Esophagus squamous epithelium (tissue), 5 donors: Measurements from ENCODE around the gene ANP32B. TPM values are rescaled to one million over a fixed set of nuclear protein-coding genes. Genes with fewer than 3 reads are reported as not detected.

ENCODE experiments used
- DNase-seq: peaks from one replicate; lab custom pipeline; 2025; lab: John Stamatoyannopoulos, UW
- H3K27ac ChIP-seq, 4 donors: fragments of 200-600 bp; sonication (generic); one replicate each; pipeline ENCODE4 v1.5.1; 2016 to 2019; ENCODE audit warnings: mild to moderate bottlenecking in 1 of 4
- H3K27me3 ChIP-seq, 4 donors: fragments of 200-600 bp; sonication (generic); 1 replicate in 3 of 4; 2 replicates in 1 of 4; pipeline versions ENCODE4 v1.5.1 to v1.6.0; 2017 to 2021; ENCODE audit warnings: antibody characterized with exemption in 1 of 4
- H3K36me3 ChIP-seq, 3 donors: fragments of 200-600 bp; sonication (generic); one replicate each; pipeline ENCODE4 v1.5.1; 2016 to 2019
- H3K4me1 ChIP-seq, 3 donors: fragments of 200-600 bp; sonication (generic); one replicate each; pipeline ENCODE4 v1.5.1; 2017 to 2019
- H3K4me3 ChIP-seq, 4 donors: fragments of 200-600 bp; sonication (generic); 1 replicate in 3 of 4; 2 replicates in 1 of 4; pipeline ENCODE4 v1.5.1; 2016 to 2019; ENCODE audit warnings: mild to moderate bottlenecking in 2 of 4, moderate library complexity in 1 of 4
- H3K9me3 ChIP-seq, 3 donors: fragments of 200-600 bp; sonication (generic); one replicate each; pipeline ENCODE4 v1.5.1; 2016 to 2019
- POLR2A ChIP-seq, 4 donors: fragments of 450-650 bp; IDR thresholded peaks; one replicate each; pipeline ENCODE4 v1.6.1; 2017; ENCODE audit warnings: antibody characterized with exemption in 4 of 4, mild to moderate bottlenecking in 4 of 4, moderate library complexity in 3 of 4
- WGBS, 2 donors: methylation state at CpG; one replicate each; pipeline ENCODE4 v1.1.5; 2018; 5-methylcytosine and 5-hydroxymethylcytosine counted together
- intact Hi-C: fragments of 100-400 bp; cut with DNase I; formaldehyde crosslinking; loops from one replicate; pipeline ENCODE4 v1.15.0; 2022
- total RNA-seq, 4 donors: library from RNA; depleted of rRNA; stranded (reverse); fragments of >200 nt; gene quantifications; one replicate each; pipeline ENCODE4 v1.1.0, GENCODE V29; 2016
- TF ChIP-seq, protein P1 (sequence below), 6 experiments: fragments of 450-650 bp in 4 of 6; fragments of 200-600 bp in 2 of 6; sonication (generic) in 2 of 6; IDR thresholded peaks; one replicate each; pipeline ENCODE4 v1.5.1; 2016 to 2019; ENCODE audit warnings: antibody characterized with exemption in 6 of 6, mild to moderate bottlenecking in 4 of 6, moderate library complexity in 4 of 6
- donor health status: DM: yes; HTN: yes; CAD: no.

ANP32B gene
- total RNA-seq, 4 donors from 2014 or later: 21.9 to 41.8 (median 28.4) TPM

DNA sequence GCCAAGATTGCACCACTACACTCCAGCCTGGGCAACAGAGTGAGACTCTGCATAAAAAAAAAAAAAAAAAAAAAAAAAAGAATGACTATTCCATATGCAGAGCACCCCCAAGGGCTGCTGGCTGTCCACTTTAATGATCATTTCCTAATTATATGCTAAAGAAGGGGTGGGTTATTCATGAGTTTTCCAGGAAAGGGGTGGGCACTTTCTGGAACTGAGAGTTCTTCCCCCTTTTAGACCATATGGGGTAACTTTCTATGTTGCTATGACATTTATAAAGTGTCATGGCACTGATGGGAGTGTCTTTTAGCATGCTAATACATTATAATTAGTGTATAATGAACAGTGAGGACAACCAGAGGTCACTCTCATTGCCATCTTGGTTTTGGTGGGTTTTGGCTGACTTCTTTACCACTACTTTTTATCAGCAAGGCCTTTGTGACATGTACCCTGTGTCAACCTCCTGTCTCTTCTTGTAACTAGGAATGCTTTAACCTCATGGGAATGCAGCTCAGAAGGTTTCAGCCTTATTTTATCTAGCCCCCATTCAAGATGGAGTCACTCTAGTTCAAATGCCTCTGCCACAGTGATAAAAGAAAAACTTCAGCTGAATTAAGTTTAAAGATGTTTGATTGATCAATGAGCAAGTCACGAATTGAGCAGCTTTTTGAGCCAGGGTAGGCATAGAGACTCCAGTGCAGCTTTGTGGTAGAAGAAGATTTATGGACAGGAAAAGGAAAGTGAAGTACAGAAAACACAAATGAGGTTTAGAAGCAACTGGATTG lies 66.3 kb downstream of the ANP32B start:
- DNase-seq: no peak
- H3K4me3 ChIP-seq: no peak overlapping the region
- H3K27ac ChIP-seq: no peak overlapping the region
- 58 to 75% methylated on average over 1 of the region's 1 CpG for WGBS, 2 donors
- H3K36me3 ChIP-seq: no peaks in the 10 kb centered on the region
- no peaks in the 10 kb centered on the region for H3K27me3 ChIP-seq
- TF ChIP-seq, protein P1, sequence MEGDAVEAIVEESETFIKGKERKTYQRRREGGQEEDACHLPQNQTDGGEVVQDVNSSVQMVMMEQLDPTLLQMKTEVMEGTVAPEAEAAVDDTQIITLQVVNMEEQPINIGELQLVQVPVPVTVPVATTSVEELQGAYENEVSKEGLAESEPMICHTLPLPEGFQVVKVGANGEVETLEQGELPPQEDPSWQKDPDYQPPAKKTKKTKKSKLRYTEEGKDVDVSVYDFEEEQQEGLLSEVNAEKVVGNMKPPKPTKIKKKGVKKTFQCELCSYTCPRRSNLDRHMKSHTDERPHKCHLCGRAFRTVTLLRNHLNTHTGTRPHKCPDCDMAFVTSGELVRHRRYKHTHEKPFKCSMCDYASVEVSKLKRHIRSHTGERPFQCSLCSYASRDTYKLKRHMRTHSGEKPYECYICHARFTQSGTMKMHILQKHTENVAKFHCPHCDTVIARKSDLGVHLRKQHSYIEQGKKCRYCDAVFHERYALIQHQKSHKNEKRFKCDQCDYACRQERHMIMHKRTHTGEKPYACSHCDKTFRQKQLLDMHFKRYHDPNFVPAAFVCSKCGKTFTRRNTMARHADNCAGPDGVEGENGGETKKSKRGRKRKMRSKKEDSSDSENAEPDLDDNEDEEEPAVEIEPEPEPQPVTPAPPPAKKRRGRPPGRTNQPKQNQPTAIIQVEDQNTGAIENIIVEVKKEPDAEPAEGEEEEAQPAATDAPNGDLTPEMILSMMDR (IDR thresholded peaks at IDR 0.05): no peak
- TF ChIP-seq POLR2A (IDR thresholded peaks at IDR 0.05): no peak
- intact Hi-C loops: no loop called here
- H3K4me1 ChIP-seq: no peaks in the 10 kb centered on the region
- H3K9me3 ChIP-seq: no peaks in the 10 kb centered on the region

DNA sequence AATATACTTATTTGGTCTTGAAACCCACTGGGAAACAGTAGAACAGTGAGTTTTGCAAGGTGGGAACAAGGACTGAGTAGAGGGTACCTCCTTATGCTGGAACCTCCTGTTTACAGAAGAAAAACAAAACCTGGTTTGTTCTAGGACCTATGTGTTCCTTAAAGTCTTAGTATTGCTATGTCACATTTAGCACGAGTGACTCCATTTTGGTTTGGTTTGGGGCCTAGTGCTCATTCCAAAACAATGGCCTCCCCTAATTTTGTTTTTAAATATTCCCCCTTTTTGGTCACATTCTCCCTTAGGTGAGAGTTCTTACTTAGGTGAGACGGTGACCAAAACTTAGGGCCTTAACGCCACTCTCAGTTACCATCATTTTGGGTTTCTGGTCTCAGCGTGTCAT lies 67.2 kb downstream of the ANP32B start:
- Histone ChIP-seq H3K4me3 (no peak overlapping the region), H3K4me1 (no peaks in the 10 kb centered on the region), H3K36me3 (no peaks in the 10 kb centered on the region), H3K27ac (no peak overlapping the region), H3K9me3 (no peaks in the 10 kb centered on the region), H3K27me3 (no peaks in the 10 kb centered on the region)
- DNase-seq: no peak
- WGBS, 2 donors: 96 to 100% methylated on average over 4 of the region's 4 CpGs
- intact Hi-C loops: no loop called here
- no peak for TF ChIP-seq POLR2A (IDR thresholded peaks at IDR 0.05)

DNA sequence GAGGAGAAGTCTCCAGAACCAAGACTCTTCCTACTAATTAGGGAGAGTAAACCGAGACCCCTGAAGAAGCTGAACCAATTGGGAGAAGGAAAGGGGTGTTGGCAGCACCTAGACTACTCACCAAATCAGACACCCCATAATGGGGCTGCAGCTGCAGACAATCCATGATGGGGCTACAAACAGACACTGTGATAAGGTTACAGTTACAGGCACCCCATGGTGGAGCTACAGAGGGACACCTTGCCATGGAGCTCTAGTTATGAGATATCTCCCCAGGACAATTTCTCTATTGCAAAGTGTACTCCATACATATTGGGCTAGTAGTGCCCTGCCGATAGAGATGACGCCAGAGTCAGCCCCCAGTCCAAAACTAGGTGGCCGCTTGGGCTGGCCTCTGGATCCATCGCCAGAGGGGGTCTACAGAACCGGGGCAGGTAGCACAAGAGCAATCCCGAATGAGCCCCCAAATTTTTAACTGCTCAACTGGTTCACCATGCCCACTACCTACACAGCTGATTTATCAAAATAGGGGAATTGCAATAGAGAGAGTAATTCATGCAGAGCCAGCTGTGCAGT lies 71.3 kb downstream of the ANP32B start:
- Histone ChIP-seq H3K27ac (no peak overlapping the region), H3K9me3 (no peaks in the 10 kb centered on the region), H3K4me1 (peaks cover under 1 to 33% (median 7%) of the 10 kb centered on the region in 3 donors), H3K36me3 (no peaks in the 10 kb centered on the region), H3K4me3 (no peak overlapping the region), H3K27me3 (no peaks in the 10 kb centered on the region)
- 100% methylated on average over 7 of the region's 7 CpGs; no CpG with 5 or more reads in 1 of the 2 donors for WGBS, 2 donors
- intact Hi-C loops: no loop called here
- TF ChIP-seq, protein P1 (IDR thresholded peaks at IDR 0.05): no peak
- TF ChIP-seq POLR2A (IDR thresholded peaks at IDR 0.05): no peak
- DNase-seq: no peak

DNA sequence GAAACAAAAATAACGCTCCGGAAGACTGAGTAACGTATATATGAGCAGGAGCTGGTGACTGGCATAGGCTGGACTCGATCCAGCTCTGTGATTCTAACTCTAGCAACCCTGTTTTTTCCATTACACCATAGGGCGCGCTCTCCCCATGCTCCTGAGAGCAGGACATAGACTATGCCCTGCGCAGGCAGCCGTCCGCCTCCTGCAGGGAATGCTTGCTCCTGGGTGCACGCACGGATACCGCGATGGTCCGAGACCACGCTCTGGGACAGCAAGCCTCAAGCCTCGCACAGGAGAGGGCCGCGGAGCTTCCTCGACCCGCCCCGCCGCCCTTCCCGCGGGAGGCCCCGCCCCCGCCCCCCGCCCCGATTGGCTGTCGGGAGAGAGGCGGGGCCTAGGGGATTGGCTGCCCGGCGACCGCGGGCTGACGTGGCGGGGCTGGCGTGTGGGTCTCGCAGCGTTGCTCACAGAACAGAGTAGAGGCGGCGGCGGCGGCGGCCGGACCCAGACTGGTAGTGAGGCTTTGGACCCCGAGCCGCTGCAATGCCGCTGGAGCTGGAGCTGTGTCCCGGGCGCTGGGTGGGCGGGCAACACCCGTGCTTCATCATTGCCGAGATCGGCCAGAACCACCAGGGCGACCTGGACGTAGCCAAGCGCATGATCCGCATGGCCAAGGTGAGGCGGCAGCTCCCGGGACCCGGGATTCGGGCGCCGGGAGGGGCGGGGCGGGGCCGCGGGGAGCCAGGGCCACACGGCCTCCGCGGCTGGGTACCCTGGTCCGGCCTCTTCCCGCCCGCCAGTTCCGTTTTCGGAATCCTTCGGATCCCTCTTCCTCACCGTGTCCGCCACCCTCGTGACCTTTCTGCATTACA lies 73.4 kb downstream of the ANP32B start, which contains the start of gene NANS:
Gene NANS, plus strand, starts transcription at position 464 of the 869 bp plus-strand sequence. Its CDS starts 77 bp downstream, at position 541.
- intact Hi-C loops: no loop called here
- WGBS, 2 donors: 0 to 1% methylated on average over 19 to 20 of the region's 80 CpGs

More for the DNA sequence above, 73.4 kb downstream of the ANP32B start, which contains the start of gene NANS:
- peak within 1 kb of the TSS; percentile 64 to 96 (median 82) for H3K4me3 ChIP-seq
- H3K27ac ChIP-seq: peak within 1 kb of the TSS; percentile 90 to 99 (median 96)
- TF ChIP-seq, protein P1 (IDR thresholded peaks at IDR 0.05): no peak
- peak in 3 of 4 donors; percentile 93 to 98 (median 95) for TF ChIP-seq POLR2A (IDR thresholded peaks at IDR 0.05)
- H3K9me3 ChIP-seq: no peaks in the 10 kb centered on the region
- no peaks in the 10 kb centered on the region for H3K27me3 ChIP-seq
- peak; percentile 71 for DNase-seq
- H3K4me1 ChIP-seq: peaks cover 7 to 39% (median 7%) of the 10 kb centered on the region in 3 donors
- peaks cover 0 to 15% (median under 1%) of the 10 kb centered on the region in 3 donors for H3K36me3 ChIP-seq
